Smooth muscle cell of bladder (primary cell): ENCODE results near the gene SVOPL. TPM values are rescaled to one million over a fixed set of nuclear protein-coding genes. Genes with fewer than 3 reads are reported as not detected.

Experiments used
- total RNA-seq: library from RNA; depleted of rRNA; stranded (reverse); fragments of >200 nt; gene quantifications from 2 replicates; pipeline ENCODE4 v1.2.3, GENCODE V29; 2014

Gene SVOPL
- not detected in 2 replicates for total RNA-seq

DNA sequence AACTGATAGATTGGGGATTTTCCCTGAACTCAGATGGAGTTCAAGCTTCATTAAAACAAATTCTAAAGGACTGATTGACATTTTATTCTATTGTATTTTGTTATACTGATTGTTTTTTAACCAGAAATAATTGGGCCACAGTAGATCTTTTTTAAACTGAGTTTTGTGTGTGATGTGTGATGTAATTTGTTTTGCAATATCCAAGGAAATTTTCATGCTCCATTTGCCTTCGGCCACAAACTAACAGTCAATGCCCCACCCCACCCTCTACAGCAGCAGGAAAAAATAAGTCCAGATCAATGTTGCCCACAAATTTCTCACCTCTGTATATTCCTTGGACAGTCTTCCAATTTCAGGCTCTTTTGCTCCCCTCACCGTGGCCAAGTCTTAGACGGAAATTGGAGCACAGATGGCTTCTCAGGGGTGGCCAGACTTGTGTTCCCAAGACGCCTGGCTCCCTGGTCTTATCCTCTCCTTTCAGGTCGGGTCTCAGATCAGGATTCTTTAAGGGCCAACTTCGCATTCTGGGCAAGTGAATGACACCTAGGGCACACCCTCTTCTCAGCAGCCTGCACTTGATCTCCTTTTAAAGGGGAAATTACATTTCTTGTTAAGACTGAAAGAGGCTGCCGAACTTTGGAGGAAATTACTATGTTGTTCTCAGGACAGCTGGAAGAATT is at the start of gene SVOPL:
Gene SVOPL (minus strand): TSS at position 506 of the 680 bp plus-strand sequence. CDS start 22,317 bp downstream, outside the sequence.

Other genes starting within 250 kb of the SVOPL start
- 3.4 and 3.8 TPM in 2 replicates for gene TRIM24, start 241.1 kb downstream of the SVOPL start, total RNA-seq
- gene TMEM213, start 96.6 kb upstream of the SVOPL start, total RNA-seq = not detected in 2 replicates
- 0.09 and 0.14 TPM in 2 replicates for gene ATP6V0A4, start 96.8 kb upstream of the SVOPL start, total RNA-seq